HepG2 (cell line): ENCODE data around the gene CDC42SE1. TPM values are rescaled to one million over a fixed set of nuclear protein-coding genes. Genes with fewer than 3 reads are reported as not detected.

Experiments
- ATRX ChIP-seq: sonication (generic); formaldehyde crosslinking; IDR thresholded peaks from 2 replicates; pipeline ENCODE4 v1.4.0; 2020; ENCODE audit warnings: missing genetic modification reagents, borderline replicate concordance
- GATAD2A ChIP-seq: IDR thresholded peaks from 2 replicates; pipeline ENCODE4 v1.6.1; 2016
- KDM1A ChIP-seq: IDR thresholded peaks from 2 replicates; pipeline ENCODE4 v1.6.1; 2016; ENCODE audit warnings: missing compliant biosample characterization
- MAZ ChIP-seq, 2 experiments: sonication (generic) in 1 of 2; formaldehyde crosslinking in 1 of 2; IDR thresholded peaks; 2 replicates each; pipeline versions ENCODE4 v1.5.0 to v1.6.1; 2012 to 2020; ENCODE audit warnings: low read depth in 2 of 2, mild to moderate bottlenecking in 2 of 2, borderline replicate concordance in 1 of 2, improper control_type of control experiment in 1 of 2, low read length in 1 of 2, missing genetic modification reagents in 1 of 2, moderate library complexity in 1 of 2
- MYC ChIP-seq: sonication (generic); formaldehyde crosslinking; IDR thresholded peaks from 2 replicates; pipeline ENCODE4 v1.9.0; 2021; ENCODE audit warnings: missing genetic modification reagents, borderline replicate concordance
- PCBP2 ChIP-seq: fragments of 200-400 bp; formaldehyde crosslinking; optimal IDR thresholded peaks from 2 replicates; pipeline ENCODE3; 2018; ENCODE audit warnings: low read length, low read depth; ENCODE audit not compliant: poor library complexity, severe bottlenecking
- REXO4 ChIP-seq: sonication (generic); formaldehyde crosslinking; IDR thresholded peaks from 2 replicates; pipeline ENCODE4 v1.8.0; 2022; ENCODE audit warnings: missing genetic modification reagents, mild to moderate bottlenecking, borderline replicate concordance
- U2AF2 ChIP-seq: fragments of 200-400 bp; formaldehyde crosslinking; IDR thresholded peaks from 2 replicates; pipeline ENCODE4 v1.6.1; 2017; ENCODE audit warnings: low read depth, mild to moderate bottlenecking, low read length
- XRCC5 ChIP-seq: fragments of 200-400 bp; formaldehyde crosslinking; optimal IDR thresholded peaks from 2 replicates; pipeline ENCODE3; 2017; ENCODE audit warnings: mild to moderate bottlenecking, low read length
- ZMYM2 ChIP-seq: sonication (generic); formaldehyde crosslinking; IDR thresholded peaks from 2 replicates; pipeline ENCODE4 v1.8.0; 2022; ENCODE audit warnings: mild to moderate bottlenecking, missing genetic modification reagents
- ZNF124 ChIP-seq: sonication (generic); formaldehyde crosslinking; IDR thresholded peaks from 2 replicates; pipeline ENCODE4 v1.4.0; 2020; ENCODE audit warnings: missing genetic modification reagents
- ZNF225 ChIP-seq: sonication (generic); formaldehyde crosslinking; IDR thresholded peaks from 2 replicates; pipeline ENCODE4 v1.4.0; 2020; ENCODE audit warnings: mild to moderate bottlenecking, missing genetic modification reagents
- ZNF614 ChIP-seq: IDR thresholded peaks from 2 replicates; pipeline ENCODE4 v1.6.1; 2018; ENCODE audit warnings: missing biosample characterization, missing genetic modification reagents, inconsistent platforms, borderline replicate concordance
- ZNF766 ChIP-seq: sonication (generic); formaldehyde crosslinking; IDR thresholded peaks from 2 replicates; pipeline ENCODE4 v1.5.0; 2020; ENCODE audit warnings: missing genetic modification reagents, borderline replicate concordance
- ZSCAN22 ChIP-seq: sonication (generic); formaldehyde crosslinking; IDR thresholded peaks from 2 replicates; pipeline ENCODE4 v1.4.0; 2020; ENCODE audit warnings: mild to moderate bottlenecking, missing genetic modification reagents
- polyA plus RNA-seq, 8 experiments: library from polyadenylated mRNA; depleted of rRNA in 3 of 8; stranded (reverse) in 7 of 8; unstranded in 1 of 8; fragments of >200 nt; fragmentation: Illumina TruSeq in 4 of 8; extraction: Trizol in 4 of 8; gene quantifications; 2 replicates each; pipeline versions ENCODE4 v1.2.1 to v1.2.3, GENCODE V29; 2011 to 2016; ENCODE audit warnings: low read depth in 4 of 8, missing spikeins in 1 of 8, mixed read lengths in 1 of 8; ENCODE audit not compliant: insufficient read depth in 1 of 8
- total RNA-seq, 5 experiments: library from RNA; depleted of rRNA; stranded (reverse); fragments of >200 nt; fragmentation: Illumina TruSeq; extraction: Trizol; gene quantifications; 2 replicates each; pipeline ENCODE4 v1.2.3, GENCODE V29; 2016; ENCODE audit warnings: low read depth in 1 of 5
- TF ChIP-seq, protein P1 (sequence below): sonication (generic); formaldehyde crosslinking; IDR thresholded peaks from 2 replicates; pipeline ENCODE4 v1.5.0; 2020; ENCODE audit warnings: mild to moderate bottlenecking, missing genetic modification reagents
- TF ChIP-seq, protein P2 (sequence below): sonication (generic); formaldehyde crosslinking; IDR thresholded peaks from 2 replicates; pipeline ENCODE4 v1.5.0; 2020; ENCODE audit warnings: mild to moderate bottlenecking, missing genetic modification reagents

The CDC42SE1 gene
- total and polyA plus RNA-seq, 2 of the 13 experiments (the other 11 are each of a cell fraction or from before 2014, with no cell fraction given), result 17.6 to 17.9 TPM

DNA sequence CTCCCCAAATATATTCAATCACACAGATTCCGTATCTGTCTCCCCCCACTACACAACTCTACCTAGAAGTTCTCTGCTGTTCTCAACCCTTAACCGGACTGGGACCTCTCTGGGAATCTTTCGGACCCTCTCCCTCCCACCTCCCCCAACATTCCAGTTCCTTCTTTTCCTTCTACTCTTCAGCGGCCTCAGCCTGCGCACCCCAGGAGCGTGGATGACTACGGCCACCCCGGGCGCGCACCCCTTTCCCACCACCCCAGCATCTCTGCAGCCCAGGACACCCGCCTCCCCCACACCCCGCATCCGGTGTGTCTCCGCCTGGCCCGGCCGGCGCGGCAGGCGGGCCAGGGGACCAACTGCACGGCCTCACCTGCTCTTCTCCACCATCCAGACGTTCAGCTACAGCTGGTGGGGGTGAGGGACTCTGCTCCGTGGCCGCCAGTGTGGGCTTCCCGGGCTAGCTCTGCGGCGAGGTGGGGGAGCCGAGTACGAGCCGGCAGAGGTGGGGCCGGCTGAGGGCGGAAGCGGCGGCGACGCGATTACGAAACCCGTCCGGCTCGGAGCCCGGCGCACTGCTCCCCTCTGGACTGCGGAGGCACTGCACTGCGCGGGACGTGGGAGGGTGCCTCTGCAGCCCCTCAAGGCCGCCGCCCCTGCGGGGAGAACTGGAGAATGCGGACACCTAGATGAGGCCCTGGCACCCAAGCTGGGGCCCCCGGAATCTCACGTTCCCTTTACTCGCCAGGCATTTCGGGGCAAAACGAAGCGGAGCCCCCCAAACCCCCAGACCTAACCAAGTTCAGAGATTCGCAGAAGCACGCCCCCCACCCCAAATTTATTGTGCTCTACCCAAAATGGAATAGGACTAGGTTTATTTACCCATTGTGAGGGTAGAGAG, at the start of gene CDC42SE1 (continued):
- TF ChIP-seq, protein P1, sequence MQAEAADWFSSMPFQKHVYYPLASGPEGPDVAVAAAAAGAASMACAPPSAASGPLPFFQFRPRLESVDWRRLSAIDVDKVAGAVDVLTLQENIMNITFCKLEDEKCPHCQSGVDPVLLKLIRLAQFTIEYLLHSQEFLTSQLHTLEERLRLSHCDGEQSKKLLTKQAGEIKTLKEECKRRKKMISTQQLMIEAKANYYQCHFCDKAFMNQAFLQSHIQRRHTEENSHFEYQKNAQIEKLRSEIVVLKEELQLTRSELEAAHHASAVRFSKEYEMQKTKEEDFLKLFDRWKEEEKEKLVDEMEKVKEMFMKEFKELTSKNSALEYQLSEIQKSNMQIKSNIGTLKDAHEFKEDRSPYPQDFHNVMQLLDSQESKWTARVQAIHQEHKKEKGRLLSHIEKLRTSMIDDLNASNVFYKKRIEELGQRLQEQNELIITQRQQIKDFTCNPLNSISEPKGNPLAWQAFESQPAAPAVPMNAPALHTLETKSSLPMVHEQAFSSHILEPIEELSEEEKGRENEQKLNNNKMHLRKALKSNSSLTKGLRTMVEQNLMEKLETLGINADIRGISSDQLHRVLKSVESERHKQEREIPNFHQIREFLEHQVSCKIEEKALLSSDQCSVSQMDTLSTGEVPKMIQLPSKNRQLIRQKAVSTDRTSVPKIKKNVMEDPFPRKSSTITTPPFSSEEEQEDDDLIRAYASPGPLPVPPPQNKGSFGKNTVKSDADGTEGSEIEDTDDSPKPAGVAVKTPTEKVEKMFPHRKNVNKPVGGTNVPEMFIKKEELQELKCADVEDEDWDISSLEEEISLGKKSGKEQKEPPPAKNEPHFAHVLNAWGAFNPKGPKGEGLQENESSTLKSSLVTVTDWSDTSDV (CRISPR knock-in tag), result no peak
- TF ChIP-seq ZNF766, result no peak
- TF ChIP-seq ZMYM2 (CRISPR knock-in tag), result peak; percentile 58
- TF ChIP-seq U2AF2, result no peak
- peak; percentile 68 for TF ChIP-seq GATAD2A (CRISPR knock-in tag)
- TF ChIP-seq KDM1A (CRISPR knock-in tag), result no peak
- TF ChIP-seq MAZ (IDR thresholded peaks at IDR 0.05; ENCODE audit: borderline replicate concordance, low read depth, low read length), result peak; percentile 27; the same call in 1 of the 2 replicates
- TF ChIP-seq MAZ (CRISPR knock-in tag; IDR thresholded peaks at IDR 0.05; ENCODE audit: low read depth), result peak; percentile 83
- peak; percentile 74; the same call in 1 of the 2 replicates for TF ChIP-seq ZNF225 (CRISPR knock-in tag)
- TF ChIP-seq XRCC5, result peak; percentile 93
- no peak for TF ChIP-seq REXO4
- 0 out of 2 replicates have a peak, but pooled peaks have one; percentile 18 for TF ChIP-seq ZNF614
- no peak for TF ChIP-seq PCBP2
- peak; percentile 69; the same call in 1 of the 2 replicates for TF ChIP-seq ZNF124
- TF ChIP-seq ZSCAN22 (CRISPR knock-in tag), result no peak
- peak; percentile 75; the same call in 1 of the 2 replicates for TF ChIP-seq MYC (CRISPR knock-in tag)
- TF ChIP-seq, protein P2, sequence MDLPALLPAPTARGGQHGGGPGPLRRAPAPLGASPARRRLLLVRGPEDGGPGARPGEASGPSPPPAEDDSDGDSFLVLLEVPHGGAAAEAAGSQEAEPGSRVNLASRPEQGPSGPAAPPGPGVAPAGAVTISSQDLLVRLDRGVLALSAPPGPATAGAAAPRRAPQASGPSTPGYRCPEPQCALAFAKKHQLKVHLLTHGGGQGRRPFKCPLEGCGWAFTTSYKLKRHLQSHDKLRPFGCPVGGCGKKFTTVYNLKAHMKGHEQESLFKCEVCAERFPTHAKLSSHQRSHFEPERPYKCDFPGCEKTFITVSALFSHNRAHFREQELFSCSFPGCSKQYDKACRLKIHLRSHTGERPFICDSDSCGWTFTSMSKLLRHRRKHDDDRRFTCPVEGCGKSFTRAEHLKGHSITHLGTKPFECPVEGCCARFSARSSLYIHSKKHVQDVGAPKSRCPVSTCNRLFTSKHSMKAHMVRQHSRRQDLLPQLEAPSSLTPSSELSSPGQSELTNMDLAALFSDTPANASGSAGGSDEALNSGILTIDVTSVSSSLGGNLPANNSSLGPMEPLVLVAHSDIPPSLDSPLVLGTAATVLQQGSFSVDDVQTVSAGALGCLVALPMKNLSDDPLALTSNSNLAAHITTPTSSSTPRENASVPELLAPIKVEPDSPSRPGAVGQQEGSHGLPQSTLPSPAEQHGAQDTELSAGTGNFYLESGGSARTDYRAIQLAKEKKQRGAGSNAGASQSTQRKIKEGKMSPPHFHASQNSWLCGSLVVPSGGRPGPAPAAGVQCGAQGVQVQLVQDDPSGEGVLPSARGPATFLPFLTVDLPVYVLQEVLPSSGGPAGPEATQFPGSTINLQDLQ (CRISPR knock-in tag), result no peak
- TF ChIP-seq ATRX (CRISPR knock-in tag), result no peak
